GM19328 (cell line): ENCODE data around the gene KDM1B.
A peak's percentile ranks its signal among the peaks of the same experiment; 100 is the strongest.

Source experiments
- ATAC-seq: cut with Tn5 transposase; IDR thresholded peaks from one replicate; pipeline ENCODE4 v1.9.1; 2021; ENCODE audit warnings: mild to moderate bottlenecking, moderate library complexity; ENCODE audit not compliant: unreplicated experiment

The KDM1B gene

DNA sequence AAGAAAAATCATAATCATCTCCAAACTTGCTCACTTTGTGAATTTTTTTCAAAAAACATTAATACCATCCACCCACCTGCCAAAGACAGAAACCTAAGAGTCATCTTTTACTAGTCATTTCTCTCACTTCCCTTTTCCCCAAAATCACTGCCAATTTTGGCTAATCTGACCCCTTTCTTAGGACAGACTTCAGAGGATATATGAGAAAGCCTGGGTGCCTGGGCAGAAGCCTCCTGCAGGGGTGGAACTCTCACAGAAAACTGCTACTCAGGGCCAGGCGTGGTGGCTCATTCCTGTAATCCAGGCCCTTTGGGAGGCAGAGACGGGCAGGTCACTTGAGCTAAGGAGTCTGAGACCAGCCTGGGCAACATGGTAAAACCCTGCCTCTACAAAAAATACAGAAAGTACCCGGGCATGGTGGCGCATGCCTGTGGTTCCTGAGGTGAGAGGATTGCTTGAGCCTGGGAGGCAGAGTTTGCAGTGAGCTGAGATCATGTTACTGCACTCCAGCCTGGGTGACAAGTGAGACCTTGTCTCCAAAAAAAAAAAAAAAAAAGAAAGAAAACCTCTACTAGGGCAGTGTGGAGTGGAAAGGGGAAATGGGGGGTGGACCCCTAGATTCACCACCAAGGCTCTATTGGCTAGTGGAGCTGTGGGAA lies 105.4 kb downstream of the KDM1B start:
- no peak for ATAC-seq

DNA sequence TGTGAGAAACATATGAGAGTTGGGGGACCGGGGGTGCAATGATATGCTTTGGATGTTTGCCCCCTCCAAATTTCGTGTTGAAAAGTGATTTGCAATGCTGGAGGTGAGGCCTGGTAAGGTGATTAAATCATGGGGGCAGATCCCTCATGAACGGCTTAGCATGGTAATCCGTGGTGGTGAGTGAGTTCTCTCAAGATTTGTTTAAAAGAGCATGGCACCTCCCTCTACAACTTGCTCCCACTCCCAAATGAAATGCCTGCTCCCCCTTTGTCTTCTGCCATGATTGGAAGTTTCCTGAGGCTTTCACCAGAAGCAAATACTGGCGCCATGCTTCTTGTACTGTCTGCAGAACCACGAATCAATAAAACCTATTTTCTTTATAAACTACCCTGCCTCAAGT lies 106.7 kb downstream of the KDM1B start:
- no peak for ATAC-seq

- peak; percentile 46 for ATAC-seq
Measured at GRCh38 chr6:18262702-18263417, 107.6 kb downstream of the KDM1B start.

- no peak for ATAC-seq
Measured at GRCh38 chr6:18263418-18264218, 108.4 kb downstream of the KDM1B start.

GRCh38 chr6:18264219-18264922 lies 109.1 kb downstream of the KDM1B start, which contains the start of gene DEK:
TSS of gene DEK (minus strand) at chr6:18264530. CDS start at chr6:18263987, 543 bp downstream.
- ATAC-seq = peak; percentile 38

DNA sequence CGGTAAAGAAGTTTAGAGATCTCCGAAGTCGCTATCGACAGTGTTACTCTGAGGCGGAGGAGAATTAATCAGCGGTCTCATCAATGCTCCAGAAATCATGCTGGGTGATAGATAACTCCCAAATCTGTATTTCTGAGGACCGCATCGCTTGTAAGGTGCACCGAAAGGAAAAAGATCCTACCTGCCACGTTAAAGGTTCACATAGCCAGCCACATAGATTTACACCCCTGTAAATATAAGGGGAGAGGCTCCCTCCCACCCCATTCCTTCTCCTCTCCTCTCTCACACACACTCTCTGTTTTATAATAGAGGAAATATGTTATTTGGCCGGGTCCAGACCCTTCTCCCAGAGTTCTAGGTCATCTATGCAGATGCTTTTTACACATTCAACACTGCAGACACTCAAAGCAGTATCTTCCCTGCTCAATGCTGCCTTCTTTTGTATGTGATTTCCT lies 109.7 kb downstream of the KDM1B start:
- no peak for ATAC-seq

- ATAC-seq = no peak
Measured at GRCh38 chr6:18265787-18266522, 110.7 kb downstream of the KDM1B start.

DNA sequence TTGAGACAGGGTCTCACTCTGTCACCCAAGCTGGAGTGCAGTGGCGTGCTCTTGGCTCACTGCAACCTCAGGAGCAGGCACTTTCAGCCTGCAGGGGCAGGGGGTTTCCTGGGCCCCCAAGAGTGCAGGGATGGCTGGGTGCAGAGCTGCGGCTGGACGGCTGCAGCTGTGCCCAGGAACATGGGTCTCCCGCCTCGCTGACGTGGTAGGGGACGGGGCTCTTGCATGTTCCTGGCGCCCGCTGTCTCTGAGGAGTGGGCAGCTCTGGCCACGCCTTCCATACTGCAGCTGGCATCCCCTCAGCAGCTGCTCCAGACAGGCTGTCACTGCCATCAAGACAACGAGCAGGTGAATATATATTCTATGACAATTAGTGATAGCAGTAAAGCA lies 111.3 kb downstream of the KDM1B start:
- ATAC-seq = no peak

DNA sequence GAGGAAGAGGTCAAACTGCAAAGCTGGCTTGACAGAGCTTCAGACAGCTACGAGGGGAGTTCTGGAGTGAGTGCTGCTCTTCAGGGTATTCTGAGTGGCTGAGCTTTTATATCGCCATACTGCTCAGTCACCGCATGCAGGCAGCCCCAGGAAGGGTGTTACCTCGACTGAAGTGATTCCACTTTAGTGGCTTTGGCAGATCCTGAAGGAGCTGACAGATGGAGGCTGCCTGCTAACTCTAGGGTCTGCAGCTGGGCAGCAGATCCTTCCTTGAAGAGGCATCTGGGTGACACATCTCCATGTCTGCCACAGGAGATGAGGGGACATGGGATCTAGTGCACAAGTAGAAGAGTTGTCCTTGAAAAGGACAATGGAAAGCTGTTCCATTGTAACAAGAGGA lies 112.8 kb downstream of the KDM1B start:
- no peak for ATAC-seq

DNA sequence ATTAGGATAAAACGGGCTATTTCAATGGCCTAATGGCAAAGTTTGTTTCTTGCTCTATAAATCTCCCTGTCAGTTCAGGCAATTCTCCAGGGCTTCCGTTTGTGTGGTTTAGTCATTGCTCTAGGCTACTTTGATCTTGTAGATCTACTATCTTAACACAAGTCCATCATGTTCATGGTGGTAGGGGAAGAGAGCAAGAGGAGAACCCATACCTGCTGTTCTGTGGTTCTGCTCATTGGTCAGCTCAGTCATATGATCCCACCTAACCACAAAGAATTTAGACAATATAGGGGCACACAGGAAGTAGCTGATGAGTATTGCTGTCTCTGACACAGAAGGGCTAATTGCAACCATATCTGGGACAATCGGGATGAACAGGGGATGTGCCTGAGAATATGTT lies 114.0 kb downstream of the KDM1B start:
- no peak for ATAC-seq

DNA sequence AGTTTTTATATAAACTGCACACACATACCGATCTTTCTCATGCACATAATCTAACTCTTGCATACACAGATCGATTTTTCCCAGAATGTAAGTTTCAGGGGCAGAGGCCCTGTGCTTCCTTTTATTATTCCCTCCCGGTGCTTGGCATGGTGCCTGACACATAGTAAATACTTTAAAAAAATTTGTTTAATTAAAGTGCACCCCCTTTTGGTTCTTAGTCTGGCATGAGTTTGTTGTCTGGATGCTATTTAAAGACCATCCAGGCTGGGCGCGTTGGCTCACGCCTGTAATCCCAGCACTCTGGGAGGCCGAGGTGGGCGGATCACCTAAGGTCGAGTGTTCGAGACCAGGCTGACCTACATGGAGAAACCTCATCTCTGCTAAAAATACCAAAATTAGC lies 114.5 kb downstream of the KDM1B start:
- no peak for ATAC-seq

DNA sequence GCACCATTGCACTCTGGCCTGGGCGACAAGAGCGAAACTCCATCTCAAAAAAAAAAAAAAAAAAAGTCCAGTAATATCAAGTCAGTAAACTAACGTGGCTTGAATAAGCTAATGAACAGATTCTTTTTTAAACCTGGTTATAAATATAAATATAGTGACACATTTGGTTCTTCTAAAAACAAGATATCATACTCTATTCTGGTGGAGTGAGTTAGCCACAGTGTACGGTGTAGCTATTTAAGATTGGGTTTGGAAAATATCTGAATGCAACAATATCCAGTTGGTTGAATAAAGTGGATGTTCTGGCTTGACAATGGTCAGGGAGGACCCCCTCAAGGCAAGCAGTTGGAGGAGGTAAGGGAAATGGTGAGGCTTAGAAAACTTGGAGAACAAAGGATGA lies 115.0 kb downstream of the KDM1B start:
- no peak for ATAC-seq
